HCT116 (cell line): Measurements from ENCODE around the gene CAPN9. TPM values are rescaled to one million over a fixed set of nuclear protein-coding genes. Genes with fewer than 3 reads are reported as not detected.
A peak's percentile ranks its signal among the peaks of the same experiment; 100 is the strongest.

Source experiments
- ATAC-seq: fragments of 200-7000 bp; cut with Tn5 transposase; 2 replicates; pipeline ENCODE4 v1.9.1; 2020; ENCODE audit warnings: mild to moderate bottlenecking, moderate library complexity
- BruUV-seq: library from RNA; stranded (reverse); fragments of 400-500 nt; replicated peaks from 2 replicates; lab custom pipeline; 2021; lab: Mats Ljungman, UMichigan
- CTCF ChIA-PET: fragments of 300-600 bp; sonication (Branson Sonifier 250); formaldehyde crosslinking; loops from one replicate; lab custom pipeline; 2021; ENCODE audit warnings: antibody characterized with exemption; lab: Charles Lee
- POLR2A ChIA-PET: fragments of 300-600, 350-600 bp; sonication (Branson Sonifier 250); formaldehyde crosslinking; loops from one replicate; lab custom pipeline; 2021; ENCODE audit warnings: antibody characterized with exemption; lab: Charles Lee
- RAD21 ChIA-PET, 2 experiments: fragments of 300-600 bp; sonication (Branson Sonifier 250); formaldehyde crosslinking; loops; one replicate each; lab custom pipeline; 2023; ENCODE audit warnings: low total read pairs in 2 of 2; ENCODE audit not compliant: uncharacterized antibody in 2 of 2, unreplicated experiment in 2 of 2, low non-redundant PET in 1 of 2; lab: Charles Lee
- DNase-seq: peaks from one replicate; pipeline ENCODE4 v3.0.0-alpha.2; 2010; ENCODE audit warnings: low read depth, low spot score
- H2AFZ ChIP-seq: fragments of 200-600 bp; shearing (Covaris generic), sonication (generic); 2 replicates; pipeline ENCODE4 v1.6.1; 2017; ENCODE audit warnings: low read depth, mixed run types, mixed read lengths, antibody characterized with exemption, low read length; ENCODE audit not compliant: poor library complexity, severe bottlenecking
- H3K27ac ChIP-seq: 2 replicates; pipeline ENCODE4 v1.5.1; 2012; ENCODE audit warnings: low read depth, low read length
- H3K27me3 ChIP-seq: fragments of 200-600 bp; sonication (generic); 2 replicates; pipeline ENCODE4 v1.6.1; 2016; ENCODE audit warnings: mixed run types, low read length, mixed read lengths; ENCODE audit not compliant: insufficient read depth
- H3K36me3 ChIP-seq, 2 experiments: fragments of 200-500 bp in 1 of 2; fragments of 200-600 bp in 1 of 2; sonication (Bioruptor generic) in 1 of 2; sonication (generic) in 1 of 2; 2 replicates each; pipeline versions ENCODE4 v1.5.1 to v1.6.1; 2014 to 2016; ENCODE audit warnings: low read length in 2 of 2, inconsistent platforms in 1 of 2, mixed read lengths in 1 of 2, mixed run types in 1 of 2; ENCODE audit not compliant: insufficient read depth in 2 of 2, control insufficient read depth in 1 of 2
- H3K4me1 ChIP-seq, 2 experiments: fragments of 200-600 bp in 1 of 2; sonication (generic) in 1 of 2; 2 replicates each; pipeline versions ENCODE4 v1.5.1 to v1.6.1; 2012 to 2017; ENCODE audit warnings: low read length in 2 of 2, inconsistent platforms in 1 of 2, mild to moderate bottlenecking in 1 of 2, mixed read lengths in 1 of 2, mixed run types in 1 of 2, moderate library complexity in 1 of 2; ENCODE audit not compliant: insufficient read depth in 2 of 2, control insufficient read depth in 1 of 2
- H3K4me2 ChIP-seq: fragments of 200-600 bp; sonication (generic); 2 replicates; pipeline ENCODE4 v1.6.1; 2017; ENCODE audit warnings: mixed run types, low read length, mixed read lengths
- H3K4me3 ChIP-seq, 2 experiments: fragments of 200-600 bp in 1 of 2; sonication (generic) in 1 of 2; replicated peaks in 1 of 2; 2 replicates each; pipeline ENCODE4 v1.5.1; 2011 to 2016; ENCODE audit warnings: low read length in 2 of 2, control low read depth in 1 of 2, low read depth in 1 of 2, mild to moderate bottlenecking in 1 of 2, mixed read lengths in 1 of 2, mixed run types in 1 of 2
- H3K79me2 ChIP-seq: fragments of 200-600 bp; sonication (generic); 2 replicates; pipeline ENCODE4 v1.6.1; 2017; ENCODE audit warnings: mild to moderate bottlenecking, mixed run types, low read length, moderate library complexity, mixed read lengths; ENCODE audit not compliant: insufficient read depth
- H3K9ac ChIP-seq: fragments of 200-600 bp; sonication (generic); 2 replicates; pipeline ENCODE4 v1.6.1; 2016; ENCODE audit warnings: low read length, mixed read lengths
- H3K9me2 ChIP-seq: fragments of 200-600 bp; sonication (generic), shearing (Covaris generic); 2 replicates; pipeline ENCODE4 v1.6.1; 2017; ENCODE audit warnings: mixed run types, mild to moderate bottlenecking, moderate library complexity; ENCODE audit not compliant: insufficient read depth
- H3K9me3 ChIP-seq, 2 experiments: fragments of 200-500 bp in 1 of 2; fragments of 200-600 bp in 1 of 2; sonication (Bioruptor generic) in 1 of 2; sonication (generic) in 1 of 2; 2 replicates each; pipeline ENCODE4 v1.6.1; 2014 to 2017; ENCODE audit warnings: low read length in 2 of 2, mixed read lengths in 2 of 2, inconsistent platforms in 1 of 2, low read depth in 1 of 2, mild to moderate bottlenecking in 1 of 2, mixed run types in 1 of 2, moderate library complexity in 1 of 2; ENCODE audit not compliant: control insufficient read depth in 1 of 2, insufficient read depth in 1 of 2
- H4K20me1 ChIP-seq: fragments of 200-600 bp; sonication (generic), shearing (Covaris generic); 2 replicates; pipeline ENCODE4 v1.6.1; 2017; ENCODE audit warnings: mixed run types, mild to moderate bottlenecking, moderate library complexity; ENCODE audit not compliant: insufficient read depth
- ATF3 ChIP-seq: IDR thresholded peaks from 2 replicates; pipeline ENCODE4 v1.6.1; 2012
- CEBPB ChIP-seq: IDR thresholded peaks from 2 replicates; pipeline ENCODE4 v1.6.1; 2012; ENCODE audit warnings: low read depth
- EGR1 ChIP-seq: IDR thresholded peaks from 2 replicates; pipeline ENCODE4 v1.6.1; 2012; ENCODE audit warnings: low read depth
- ELF1 ChIP-seq: IDR thresholded peaks from 2 replicates; pipeline ENCODE4 v1.6.1; 2012; ENCODE audit warnings: low read depth, borderline replicate concordance
- EZH2 ChIP-seq: fragments of 200-600 bp; sonication (generic); IDR thresholded peaks from 2 replicates; pipeline ENCODE4 v1.6.1; 2017; ENCODE audit warnings: antibody characterized with exemption, mixed run types
- EZH2phosphoT487 ChIP-seq: fragments of 200-600 bp; IDR thresholded peaks from 2 replicates; pipeline ENCODE4 v1.6.1; 2018; ENCODE audit warnings: antibody characterized with exemption, borderline replicate concordance
- MAX ChIP-seq: IDR thresholded peaks from 2 replicates; pipeline ENCODE4 v1.6.1; 2012
- POLR2AphosphoS5 ChIP-seq: IDR thresholded peaks from 2 replicates; pipeline ENCODE4 v1.6.1; 2011; ENCODE audit warnings: mild to moderate bottlenecking, low read depth, low read length, moderate library complexity
- SIN3A ChIP-seq: IDR thresholded peaks from 2 replicates; pipeline ENCODE4 v1.6.1; 2012; ENCODE audit warnings: low read depth
- TCF7L2 ChIP-seq: IDR thresholded peaks from 2 replicates; pipeline ENCODE4 v1.7.0; 2011; ENCODE audit warnings: borderline replicate concordance, inconsistent platforms; ENCODE audit not compliant: insufficient read depth, insufficient read length; ENCODE audit errors: extremely low read depth
- ZBTB33 ChIP-seq: IDR thresholded peaks from 2 replicates; pipeline ENCODE4 v1.6.1; 2011; ENCODE audit warnings: mild to moderate bottlenecking, low read length, moderate library complexity; ENCODE audit not compliant: insufficient replicate concordance; ENCODE audit errors: extremely low read depth
- ZFX ChIP-seq: fragments of 450-650 bp; IDR thresholded peaks from 2 replicates; pipeline ENCODE4 v1.6.1; 2017
- intact Hi-C: fragments of 100-400 bp; cut with micrococcal nuclease; formaldehyde crosslinking; loops from 2 replicates; pipeline ENCODE4 v1.10.0; 2022
- total RNA-seq: library from RNA; stranded (reverse); gene quantifications from one replicate; pipeline ENCODE4 v1.2.1, GENCODE V29; 2021; ENCODE audit not compliant: unreplicated experiment

Gene CAPN9
- total RNA-seq, 1 experiment from 2014 or later, result not detected

- Histone ChIP-seq H3K27ac (no peak overlapping the region), H3K4me1 (peaks cover 14 to 16% of the 10 kb centered on the region in 2 experiments), H3K9ac (no peak overlapping the region), H2AFZ (no peak overlapping the region), H3K79me2 (no peaks in the 10 kb centered on the region), H3K4me2 (peak overlapping the region; percentile 36), H3K36me3 (no peaks in the 10 kb centered on the region), H3K27me3 (peaks cover 4% of the 10 kb centered on the region; the same call in 1 of the 2 replicates), H3K9me3 (no peaks in the 10 kb centered on the region), H3K4me3 (no peak overlapping the region), H3K9me2 (no peaks in the 10 kb centered on the region), H4K20me1 (no peaks in the 10 kb centered on the region)
- no peak for TF ChIP-seq EGR1
- TF ChIP-seq CEBPB, result no peak
- no peak for TF ChIP-seq ATF3
- no peak for TF ChIP-seq POLR2AphosphoS5
- no peak for TF ChIP-seq SIN3A
- peak; percentile 15; the same call in 1 of the 2 replicates for TF ChIP-seq ZFX
- TF ChIP-seq ELF1, result no peak
- no peak for TF ChIP-seq MAX
- no peak for TF ChIP-seq ZBTB33
- no peak for TF ChIP-seq EZH2
- no peak for TF ChIP-seq EZH2phosphoT487
- TF ChIP-seq TCF7L2, result peak; percentile 53
- ChIA-PET RAD21 (no interaction called here), POLR2A (no interaction called here), CTCF (no interaction called here)
- BruUV-seq, result no TSS peak
- intact Hi-C loops, result no loop called here
- ATAC-seq (no peak), DNase-seq (no peak)
These were observed 45.1 kb upstream of the CAPN9 start for GRCh38 chr1:230701895-230702768.
